Measurements from ENCODE around the gene COPS7A. TPM values are rescaled to one million over a fixed set of nuclear protein-coding genes. Genes with fewer than 3 reads are reported as not detected.
A peak's percentile ranks its signal among the peaks of the same experiment; 100 is the strongest.

The COPS7A gene
- total and polyA plus RNA-seq, 7 donors: 48.6 to 69.3 (median 52.5) TPM

DNA sequence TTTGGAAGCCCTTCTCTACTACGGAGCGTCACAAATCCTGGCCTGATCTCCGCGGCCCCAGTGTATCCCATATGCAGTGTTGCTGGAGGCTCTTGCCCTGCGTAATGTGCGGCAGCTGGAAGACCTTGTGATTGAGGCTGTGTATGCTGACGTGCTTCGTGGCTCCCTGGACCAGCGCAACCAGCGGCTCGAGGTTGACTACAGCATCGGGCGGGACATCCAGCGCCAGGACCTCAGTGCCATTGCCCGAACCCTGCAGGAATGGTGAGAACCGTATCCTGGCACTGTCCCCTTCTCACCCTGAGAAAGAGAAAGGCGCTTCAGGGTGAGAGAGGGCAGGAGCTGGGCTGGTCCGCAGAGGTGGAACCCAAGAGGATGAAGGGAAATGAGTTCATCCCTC lies 5.3 kb downstream of the COPS7A start:
- Histone ChIP-seq H3K36me3 (peaks cover 23 to 63% (median 38%) of the 10 kb centered on the region in 4 donors), H3K27ac (no peak overlapping the region), H3K4me1 (peaks cover 0 to 15% (median 14%) of the 10 kb centered on the region in 4 donors), H3K27me3 (no peaks in the 10 kb centered on the region), H3K4me3 (no peak overlapping the region), H3K9me3 (no peaks in the 10 kb centered on the region)
- WGBS, 2 donors: 96% methylated on average over 18 of the region's 18 CpGs
- DNase-seq: no peak
- intact Hi-C loops (cut with DNase I): no loop called here
- no peak for TF ChIP-seq POLR2A (IDR thresholded peaks at IDR 0.05)
- TF ChIP-seq, protein P1, sequence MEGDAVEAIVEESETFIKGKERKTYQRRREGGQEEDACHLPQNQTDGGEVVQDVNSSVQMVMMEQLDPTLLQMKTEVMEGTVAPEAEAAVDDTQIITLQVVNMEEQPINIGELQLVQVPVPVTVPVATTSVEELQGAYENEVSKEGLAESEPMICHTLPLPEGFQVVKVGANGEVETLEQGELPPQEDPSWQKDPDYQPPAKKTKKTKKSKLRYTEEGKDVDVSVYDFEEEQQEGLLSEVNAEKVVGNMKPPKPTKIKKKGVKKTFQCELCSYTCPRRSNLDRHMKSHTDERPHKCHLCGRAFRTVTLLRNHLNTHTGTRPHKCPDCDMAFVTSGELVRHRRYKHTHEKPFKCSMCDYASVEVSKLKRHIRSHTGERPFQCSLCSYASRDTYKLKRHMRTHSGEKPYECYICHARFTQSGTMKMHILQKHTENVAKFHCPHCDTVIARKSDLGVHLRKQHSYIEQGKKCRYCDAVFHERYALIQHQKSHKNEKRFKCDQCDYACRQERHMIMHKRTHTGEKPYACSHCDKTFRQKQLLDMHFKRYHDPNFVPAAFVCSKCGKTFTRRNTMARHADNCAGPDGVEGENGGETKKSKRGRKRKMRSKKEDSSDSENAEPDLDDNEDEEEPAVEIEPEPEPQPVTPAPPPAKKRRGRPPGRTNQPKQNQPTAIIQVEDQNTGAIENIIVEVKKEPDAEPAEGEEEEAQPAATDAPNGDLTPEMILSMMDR (IDR thresholded peaks at IDR 0.05): no peak
- TF ChIP-seq POLR2AphosphoS5 (IDR thresholded peaks at IDR 0.05): no peak
- TF ChIP-seq EP300 (IDR thresholded peaks at IDR 0.05): no peak

DNA sequence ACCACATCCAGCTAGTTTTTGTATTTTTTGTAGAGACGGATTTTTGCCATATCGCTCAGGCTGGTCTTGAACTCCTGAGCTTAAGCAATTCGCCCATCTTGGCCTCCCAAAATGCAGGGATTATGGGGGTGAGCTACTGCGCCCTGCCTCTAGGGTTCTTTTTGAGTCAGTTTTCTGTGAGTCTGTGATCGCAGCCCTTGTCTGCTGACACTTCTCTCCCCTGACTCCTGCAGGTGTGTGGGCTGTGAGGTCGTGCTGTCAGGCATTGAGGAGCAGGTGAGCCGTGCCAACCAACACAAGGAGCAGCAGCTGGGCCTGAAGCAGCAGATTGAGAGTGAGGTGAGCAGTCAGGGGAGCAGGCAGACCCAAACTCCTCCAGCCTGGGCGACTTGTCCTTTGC lies 6.3 kb downstream of the COPS7A start:
- intact Hi-C loops (cut with DNase I): no loop called here
- H3K9me3 ChIP-seq: no peaks in the 10 kb centered on the region
- WGBS, 2 donors: 94 to 96% methylated on average over 8 of the region's 8 CpGs

DNA sequence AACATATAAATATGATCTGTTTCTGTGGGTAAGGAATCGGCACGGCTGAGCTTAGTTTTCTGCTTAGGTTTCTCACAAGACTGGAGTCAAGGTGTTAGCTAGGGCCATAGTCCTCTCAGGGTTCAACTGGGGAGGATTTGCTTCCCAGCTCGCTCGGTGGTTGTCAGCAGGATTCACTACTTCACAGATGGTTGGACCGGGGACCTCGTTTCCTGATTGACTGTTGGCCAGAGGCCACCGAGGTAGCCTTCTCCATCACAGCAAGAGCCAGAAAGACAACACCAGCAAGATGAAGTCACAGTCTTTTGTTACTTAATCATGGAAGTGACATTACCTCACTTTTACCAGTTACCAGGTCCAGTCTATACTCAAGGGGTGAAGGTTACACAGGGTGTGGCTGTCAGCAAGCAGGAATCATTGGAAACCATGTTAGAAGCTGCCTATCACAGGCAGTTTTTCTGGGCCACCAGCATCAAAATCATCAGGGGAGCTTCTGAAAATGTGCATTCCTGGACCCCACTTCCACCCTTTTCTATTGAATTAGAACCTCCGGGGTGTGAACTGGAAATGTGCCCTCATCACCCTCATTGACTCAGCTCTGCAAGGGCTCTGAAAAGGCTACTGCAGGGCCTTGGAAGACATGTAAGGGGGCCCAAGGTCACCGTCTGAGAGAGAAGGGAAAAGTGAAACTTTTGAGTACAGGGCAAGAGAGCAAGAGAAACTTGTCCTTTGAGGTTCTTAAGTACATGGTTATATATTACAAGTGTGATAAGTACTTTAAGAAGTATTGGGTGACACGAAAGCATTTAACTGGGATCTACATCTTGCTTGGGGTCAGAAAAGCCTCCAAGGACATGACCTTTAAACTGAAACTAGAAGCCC lies 10.9 kb downstream of the COPS7A start:
- peaks cover 17 to 36% (median 20%) of the 10 kb centered on the region in 4 donors for H3K36me3 ChIP-seq
- H3K4me1 ChIP-seq: peaks cover 0 to 10% (median 5%) of the 10 kb centered on the region in 4 donors
- no peak for DNase-seq
- no peaks in the 10 kb centered on the region for H3K9me3 ChIP-seq
- TF ChIP-seq POLR2A (IDR thresholded peaks at IDR 0.05): no peak
- TF ChIP-seq POLR2AphosphoS5 (IDR thresholded peaks at IDR 0.05): no peak
- TF ChIP-seq, protein P1 (IDR thresholded peaks at IDR 0.05): no peak
- no peak for TF ChIP-seq EP300 (IDR thresholded peaks at IDR 0.05)
- H3K27me3 ChIP-seq: no peaks in the 10 kb centered on the region
- WGBS, 2 donors: 78 to 86% methylated on average over 10 of the region's 10 CpGs
- no peak overlapping the region for H3K4me3 ChIP-seq
- peak overlapping the region in 3 of 4 donors; percentile 58 to 67 (median 61) for H3K27ac ChIP-seq
- intact Hi-C loops (cut with DNase I): loop anchor here (1.0 to 2.0 kb wide), 2 partner anchors 45 to 90 kb away; no protein-coding TSS in a partner anchor

More for the DNA sequence above, 6.3 kb downstream of the COPS7A start:
- H3K4me3 ChIP-seq: no peak overlapping the region
- TF ChIP-seq POLR2A (IDR thresholded peaks at IDR 0.05) (no peak), POLR2AphosphoS5 (IDR thresholded peaks at IDR 0.05) (no peak), EP300 (IDR thresholded peaks at IDR 0.05) (no peak)
- TF ChIP-seq, protein P1 (IDR thresholded peaks at IDR 0.05): no peak
- DNase-seq: no peak
- H3K27ac ChIP-seq: no peak overlapping the region
- no peaks in the 10 kb centered on the region for H3K27me3 ChIP-seq
- H3K36me3 ChIP-seq: peaks cover 23 to 68% (median 38%) of the 10 kb centered on the region in 4 donors
- H3K4me1 ChIP-seq: peaks cover 0 to 6% (median 4%) of the 10 kb centered on the region in 4 donors

DNA sequence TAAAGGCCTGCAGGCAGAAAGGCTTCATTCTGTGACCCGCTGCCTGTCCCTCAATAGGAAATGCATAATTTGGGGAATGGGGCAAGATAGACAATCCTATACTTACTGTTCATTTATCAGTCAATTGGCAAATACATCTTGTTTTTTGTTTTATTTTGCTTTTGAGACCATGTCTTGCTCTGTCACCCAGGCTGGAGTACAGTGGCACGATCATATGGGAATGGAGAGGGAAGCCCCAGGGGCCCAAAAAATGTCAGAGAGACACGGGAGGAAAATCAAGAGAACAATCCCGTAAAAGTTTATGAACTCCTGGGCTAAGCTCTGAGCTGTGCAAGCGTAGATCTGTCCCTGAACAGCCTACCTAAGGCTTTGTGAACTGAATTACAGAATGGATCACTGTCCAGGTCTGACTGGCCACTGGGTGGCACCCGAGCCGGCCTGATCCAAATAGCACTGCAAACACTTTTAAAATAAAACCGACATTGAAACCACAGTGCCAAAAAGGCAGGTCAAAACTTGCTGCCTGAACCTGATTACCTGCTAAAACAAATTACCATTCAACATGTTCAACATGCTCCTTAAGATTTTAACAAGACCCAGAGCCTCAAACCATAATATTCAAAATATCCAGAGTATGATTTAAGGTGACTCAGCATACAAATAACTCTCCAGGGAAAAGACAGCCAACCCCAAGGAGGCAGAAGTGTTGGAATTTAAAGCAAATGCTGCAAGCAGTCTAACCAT lies 11.8 kb downstream of the COPS7A start:
- Histone ChIP-seq H3K9me3 (no peaks in the 10 kb centered on the region), H3K27me3 (no peaks in the 10 kb centered on the region), H3K36me3 (peaks cover 8 to 28% (median 11%) of the 10 kb centered on the region in 4 donors), H3K27ac (peak overlapping the region; percentile 42 to 67 (median 60)), H3K4me1 (peaks cover 0 to 10% (median 5%) of the 10 kb centered on the region in 4 donors), H3K4me3 (no peak overlapping the region)
- peak; percentile 81 for DNase-seq
- 33 to 46% methylated on average over 8 of the region's 8 CpGs for WGBS, 2 donors
- TF ChIP-seq, protein P1 (IDR thresholded peaks at IDR 0.05): peak; percentile 53 to 73 (median 71)
- TF ChIP-seq POLR2A (IDR thresholded peaks at IDR 0.05): no peak
- TF ChIP-seq POLR2AphosphoS5 (IDR thresholded peaks at IDR 0.05): peak in 1 of 4 donors; percentile 32
- intact Hi-C loops (cut with DNase I): loop anchor here (1.0 to 2.0 kb wide), 2 partner anchors 44 to 89 kb away; no protein-coding TSS in a partner anchor

Measured in sigmoid colon (tissue), 7 donors.